ENCODE measurements around the gene CYP1A2.
"Not testable (repeated sequence)": the region's sequence is repeated elsewhere in the genome, so short reads cannot be mapped to it uniquely, and the experiment has no call there.

Gene CYP1A2

GRCh38 chr15:74783072-74783807 lies 34.6 kb downstream of the CYP1A2 start:
- no peak for TF ChIP-seq CTCF (IDR thresholded peaks at IDR 0.05; ENCODE audit: low read depth, low read length)
- H3K4me3 ChIP-seq (ENCODE audit: low read depth, low read length): peak overlapping the region; percentile 86

GRCh38 chr15:74783808-74784175 lies 35.1 kb downstream of the CYP1A2 start:
- TF ChIP-seq CTCF (IDR thresholded peaks at IDR 0.05; ENCODE audit: low read depth, low read length): no peak
- H3K4me3 ChIP-seq (ENCODE audit: low read depth, low read length): peak overlapping the region; percentile 86

- H3K4me3 ChIP-seq (ENCODE audit: low read depth, low read length): no peak overlapping the region; the same call in 1 of the 2 replicates
- no peak for TF ChIP-seq CTCF (IDR thresholded peaks at IDR 0.05; ENCODE audit: low read depth, low read length)
These were observed 36.0 kb downstream of the CYP1A2 start for GRCh38 chr15:74784426-74785193.

- no peak overlapping the region for H3K4me3 ChIP-seq (ENCODE audit: low read depth, low read length)
- no peak for TF ChIP-seq CTCF (IDR thresholded peaks at IDR 0.05; ENCODE audit: low read depth, low read length)
These were observed 36.8 kb downstream of the CYP1A2 start for GRCh38 chr15:74785194-74786032.

- H3K4me3 ChIP-seq (ENCODE audit: low read depth, low read length): not testable (repeated sequence)
These were observed 37.4 kb downstream of the CYP1A2 start for GRCh38 chr15:74786081-74786480.

- H3K4me3 ChIP-seq (ENCODE audit: low read depth, low read length): no peak overlapping the region
- no peak for TF ChIP-seq CTCF (IDR thresholded peaks at IDR 0.05; ENCODE audit: low read depth, low read length)
These were observed 38.0 kb downstream of the CYP1A2 start for GRCh38 chr15:74786551-74787165.
